Calu3 (cell line): ENCODE measurements around the gene HTR3B. TPM values are rescaled to one million over a fixed set of nuclear protein-coding genes. Genes with fewer than 3 reads are reported as not detected.

ENCODE experiments used
- BruUV-seq: library from RNA; stranded (reverse); fragments of 400-500 nt; replicated peaks from 2 replicates; lab custom pipeline; 2021; lab: Mats Ljungman, UMichigan
- CTCF ChIA-PET: fragments of 300-600 bp; sonication (Branson Sonifier 250); formaldehyde crosslinking; loops from one replicate; lab custom pipeline; 2022; ENCODE audit warnings: antibody characterized with exemption; lab: Charles Lee
- DNase-seq: peaks from one replicate; pipeline ENCODE4 v3.0.0; 2022
- H3K27ac Mint-ChIP-seq: one replicate; pipeline ENCODE4 v1.8.0; 2022; ENCODE audit warnings: mixed read lengths; ENCODE audit not compliant: unreplicated experiment
- H3K27me3 Mint-ChIP-seq: one replicate; pipeline ENCODE4 v1.8.0; 2022; ENCODE audit warnings: mixed read lengths; ENCODE audit not compliant: unreplicated experiment
- H3K36me3 Mint-ChIP-seq: one replicate; pipeline ENCODE4 v1.8.0; 2022; ENCODE audit warnings: mild to moderate bottlenecking, moderate library complexity, mixed read lengths; ENCODE audit not compliant: insufficient read depth, unreplicated experiment
- H3K4me1 Mint-ChIP-seq: one replicate; pipeline ENCODE4 v1.8.0; 2022; ENCODE audit warnings: mild to moderate bottlenecking, low read depth, mixed read lengths; ENCODE audit not compliant: unreplicated experiment
- H3K4me3 Mint-ChIP-seq: one replicate; pipeline ENCODE4 v1.8.0; 2022; ENCODE audit warnings: mild to moderate bottlenecking, low read depth, moderate library complexity, mixed read lengths; ENCODE audit not compliant: unreplicated experiment
- H3K9me3 Mint-ChIP-seq: one replicate; pipeline ENCODE4 v1.8.0; 2022; ENCODE audit warnings: low read depth, mixed read lengths; ENCODE audit not compliant: unreplicated experiment
- CTCF ChIP-seq: fragments of 200-600 bp; IDR thresholded peaks from one replicate; pipeline ENCODE4 v1.8.0; 2022; ENCODE audit warnings: antibody characterized with exemption; ENCODE audit not compliant: unreplicated experiment
- intact Hi-C: fragments of 100-400 bp; cut with micrococcal nuclease; formaldehyde crosslinking; loops from one replicate; pipeline ENCODE4 v1.10.0; 2022; ENCODE audit not compliant: unreplicated experiment
- total RNA-seq: library from RNA; stranded (reverse); gene quantifications from 2 replicates; pipeline ENCODE4 v1.2.3, GENCODE V29; 2022

The HTR3B gene
- total RNA-seq, 1 experiment from 2014 or later: not detected

- Mint-ChIP-seq H3K27me3 (peaks cover 32% of the 10 kb centered on the region), H3K27ac (no peak overlapping the region), H3K4me3 (no peak overlapping the region), H3K4me1 (no peaks in the 10 kb centered on the region), H3K36me3 (no peaks in the 10 kb centered on the region), H3K9me3 (no peaks in the 10 kb centered on the region)
- BruUV-seq: no TSS peak
- CTCF ChIA-PET: interaction anchor here (0.8 to 2.5 kb wide), 4 partner anchors 9 to 367 kb away, joined by 6 to 13 read pairs (median 6); partner anchors contain the start of gene HTR3A
- DNase-seq: peak; percentile 27
- peak; percentile 38 for TF ChIP-seq CTCF
- intact Hi-C loops: loop anchor here (1.0 to 10.0 kb wide), 2 partner anchors 78 to 366 kb away; partner anchors contain the start of gene HTR3A
Measured at GRCh38 chr11:113896156-113896879, 8.3 kb upstream of the HTR3B start.

GRCh38 chr11:113901141-113901540 is 3.5 kb upstream of the HTR3B start:
- Mint-ChIP-seq H3K4me3 (no peak overlapping the region), H3K36me3 (no peaks in the 10 kb centered on the region), H3K27me3 (peaks cover 46% of the 10 kb centered on the region), H3K9me3 (no peaks in the 10 kb centered on the region), H3K4me1 (no peaks in the 10 kb centered on the region), H3K27ac (no peak overlapping the region)
- no peak for TF ChIP-seq CTCF
- no peak for DNase-seq
- CTCF ChIA-PET: no interaction called here
- BruUV-seq: no TSS peak
- intact Hi-C loops: loop anchor here (10.0 kb wide), 1 partner anchor 294 kb away; no protein-coding TSS in a partner anchor

GRCh38 chr11:113906038-113906437 is 1.4 kb downstream of the HTR3B start:
- H3K36me3 Mint-ChIP-seq: no peaks in the 10 kb centered on the region
- H3K27ac Mint-ChIP-seq: no peak overlapping the region

GRCh38 chr11:113906516-113906915 is 1.9 kb downstream of the HTR3B start:
- Mint-ChIP-seq H3K27me3 (peaks cover 37% of the 10 kb centered on the region), H3K36me3 (no peaks in the 10 kb centered on the region), H3K4me1 (no peaks in the 10 kb centered on the region), H3K4me3 (no peak overlapping the region), H3K9me3 (no peaks in the 10 kb centered on the region), H3K27ac (no peak overlapping the region)
- CTCF ChIA-PET: no interaction called here
- BruUV-seq: no TSS peak
- no peak for DNase-seq
- TF ChIP-seq CTCF: no peak
- intact Hi-C loops: loop anchor here (10.0 kb wide), 1 partner anchor 288 kb away; no protein-coding TSS in a partner anchor

More at GRCh38 chr11:113906038-113906437, 1.4 kb downstream of the HTR3B start:
- Mint-ChIP-seq H3K27me3 (peaks cover 42% of the 10 kb centered on the region), H3K9me3 (no peaks in the 10 kb centered on the region), H3K4me1 (no peaks in the 10 kb centered on the region), H3K4me3 (no peak overlapping the region)
- no TSS peak for BruUV-seq
- intact Hi-C loops: loop anchor here (10.0 kb wide), 1 partner anchor 289 kb away; no protein-coding TSS in a partner anchor
- CTCF ChIA-PET: no interaction called here
- no peak for TF ChIP-seq CTCF
- no peak for DNase-seq
